IMR-90 (cell line): Measurements from ENCODE around the gene CRIM1.

Experiments used
- MXI1 ChIP-seq: IDR thresholded peaks from 2 replicates; pipeline ENCODE4 v1.6.1; 2012; ENCODE audit warnings: low read depth, mild to moderate bottlenecking, low read length, moderate library complexity, borderline replicate concordance
- POLR2A ChIP-seq: IDR thresholded peaks from 2 replicates; pipeline ENCODE4 v1.6.1; 2012; ENCODE audit warnings: mild to moderate bottlenecking, low read depth, low read length
- RAD21 ChIP-seq: IDR thresholded peaks from 2 replicates; pipeline ENCODE4 v1.6.1; 2012; ENCODE audit warnings: low read length, improper control_type of control experiment
- TF ChIP-seq, protein P1 (sequence below): conservative IDR thresholded peaks from 2 replicates; pipeline ENCODE4 v1.5.1; 2012; ENCODE audit warnings: mild to moderate bottlenecking, low read depth, low read length, improper control_type of control experiment

DNA sequence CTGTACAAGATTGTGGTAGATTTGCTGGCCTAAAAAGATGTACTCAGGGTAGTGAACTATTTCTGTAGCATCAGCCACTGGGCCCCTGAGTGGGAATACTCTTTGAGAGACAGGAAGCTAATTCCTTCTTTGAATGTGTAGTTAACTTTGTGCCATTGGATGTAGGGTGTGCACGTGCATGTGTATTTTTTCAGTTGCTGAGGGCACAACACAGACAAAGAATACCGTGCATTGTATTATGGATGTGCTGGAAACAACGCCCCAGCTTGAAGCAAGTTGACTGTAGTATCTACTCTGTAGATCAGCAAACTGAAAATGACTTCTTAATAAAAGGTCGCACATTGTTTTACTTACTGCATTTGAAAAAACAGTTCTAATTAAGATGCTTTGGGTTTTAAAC is 14.1 kb downstream of the CRIM1 start:
- TF ChIP-seq RAD21 (no peak), POLR2A (no peak), MXI1 (no peak)
- TF ChIP-seq, protein P1, sequence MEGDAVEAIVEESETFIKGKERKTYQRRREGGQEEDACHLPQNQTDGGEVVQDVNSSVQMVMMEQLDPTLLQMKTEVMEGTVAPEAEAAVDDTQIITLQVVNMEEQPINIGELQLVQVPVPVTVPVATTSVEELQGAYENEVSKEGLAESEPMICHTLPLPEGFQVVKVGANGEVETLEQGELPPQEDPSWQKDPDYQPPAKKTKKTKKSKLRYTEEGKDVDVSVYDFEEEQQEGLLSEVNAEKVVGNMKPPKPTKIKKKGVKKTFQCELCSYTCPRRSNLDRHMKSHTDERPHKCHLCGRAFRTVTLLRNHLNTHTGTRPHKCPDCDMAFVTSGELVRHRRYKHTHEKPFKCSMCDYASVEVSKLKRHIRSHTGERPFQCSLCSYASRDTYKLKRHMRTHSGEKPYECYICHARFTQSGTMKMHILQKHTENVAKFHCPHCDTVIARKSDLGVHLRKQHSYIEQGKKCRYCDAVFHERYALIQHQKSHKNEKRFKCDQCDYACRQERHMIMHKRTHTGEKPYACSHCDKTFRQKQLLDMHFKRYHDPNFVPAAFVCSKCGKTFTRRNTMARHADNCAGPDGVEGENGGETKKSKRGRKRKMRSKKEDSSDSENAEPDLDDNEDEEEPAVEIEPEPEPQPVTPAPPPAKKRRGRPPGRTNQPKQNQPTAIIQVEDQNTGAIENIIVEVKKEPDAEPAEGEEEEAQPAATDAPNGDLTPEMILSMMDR = no peak
